IMR-90 (cell line): Measurements from ENCODE around the gene SLC25A33. TPM values are rescaled to one million over a fixed set of nuclear protein-coding genes. Genes with fewer than 3 reads are reported as not detected.

Experiments
- ATAC-seq: fragments of 200-7000 bp; cut with Tn5 transposase; 2 replicates; pipeline ENCODE4 v1.9.1; 2020; ENCODE audit warnings: low read depth, mild to moderate bottlenecking, moderate library complexity
- BruUV-seq: library from RNA; stranded (reverse); fragments of 400-500 nt; replicated peaks from 2 replicates; lab custom pipeline; 2021; lab: Mats Ljungman, UMichigan
- CTCF ChIA-PET: fragments of 300-600 bp; formaldehyde crosslinking; extraction: SDS; loops from one replicate; lab custom pipeline; 2021; ENCODE audit warnings: antibody characterized with exemption; lab: Yijun Ruan, JAX
- POLR2A ChIA-PET: fragments of 300-600 bp; sonication (Branson Sonifier 250); formaldehyde crosslinking; loops from one replicate; lab custom pipeline; 2022; ENCODE audit warnings: antibody characterized with exemption; ENCODE audit not compliant: unreplicated experiment; lab: Charles Lee
- DNase-seq: peaks from one replicate; pipeline ENCODE4 v3.0.0; 2013
- H2AFZ ChIP-seq: replicated peaks from 2 replicates; pipeline ENCODE3; 2013; ENCODE audit warnings: low read length, mild to moderate bottlenecking; ENCODE audit not compliant: poor library complexity
- H2AK5ac ChIP-seq: 2 replicates; pipeline ENCODE4 v1.6.1; 2013; ENCODE audit warnings: low read depth, low read length, inconsistent platforms
- H2AK9ac ChIP-seq: replicated peaks from 2 replicates; pipeline ENCODE3; 2013; ENCODE audit warnings: mild to moderate bottlenecking, low read depth, low read length, moderate library complexity; ENCODE audit not compliant: poor library complexity
- H2BK120ac ChIP-seq: 2 replicates; pipeline ENCODE4 v1.6.1; 2013; ENCODE audit warnings: low read depth, low read length, inconsistent platforms
- H2BK15ac ChIP-seq: 3 replicates; pipeline ENCODE4 v1.6.1; 2013; ENCODE audit warnings: low read depth, low read length, inconsistent platforms
- H2BK20ac ChIP-seq: 2 replicates; pipeline ENCODE4 v1.6.1; 2013; ENCODE audit warnings: low read depth, mild to moderate bottlenecking, inconsistent platforms, low read length, moderate library complexity
- H2BK5ac ChIP-seq: 2 replicates; pipeline ENCODE4 v1.6.1; 2013; ENCODE audit warnings: mild to moderate bottlenecking, low read depth, low read length, inconsistent platforms; ENCODE audit not compliant: poor library complexity, severe bottlenecking
- H3K14ac ChIP-seq: replicated peaks from 2 replicates; pipeline ENCODE4 v1.6.1; 2013; ENCODE audit warnings: low read depth, low read length, inconsistent platforms
- H3K18ac ChIP-seq: 2 replicates; pipeline ENCODE4 v1.6.1; 2013; ENCODE audit warnings: low read depth, low read length, control low read depth
- H3K23ac ChIP-seq: 2 replicates; pipeline ENCODE4 v1.6.1; 2013; ENCODE audit warnings: low read depth, low read length, inconsistent platforms
- H3K27ac ChIP-seq: 2 replicates; pipeline ENCODE4 v1.5.1; 2013; ENCODE audit warnings: mild to moderate bottlenecking, control low read depth, low read length; ENCODE audit not compliant: insufficient read depth
- H3K27me3 ChIP-seq: 2 replicates; pipeline ENCODE4 v1.6.1; 2013; ENCODE audit warnings: low read length; ENCODE audit not compliant: control insufficient read depth, insufficient read depth
- H3K36me3 ChIP-seq: 2 replicates; pipeline ENCODE4 v1.6.1; 2013; ENCODE audit warnings: low read length, mixed read lengths; ENCODE audit not compliant: control insufficient read depth, insufficient read depth
- H3K4ac ChIP-seq: 2 replicates; pipeline ENCODE4 v1.6.1; 2013; ENCODE audit warnings: low read depth, low read length, inconsistent platforms
- H3K4me1 ChIP-seq: 2 replicates; pipeline ENCODE4 v1.6.1; 2013; ENCODE audit warnings: low read length, mixed read lengths; ENCODE audit not compliant: control insufficient read depth, insufficient read depth
- H3K4me2 ChIP-seq: 2 replicates; pipeline ENCODE4 v1.6.1; 2013; ENCODE audit warnings: low read depth, mild to moderate bottlenecking, control low read depth, low read length, moderate library complexity
- H3K4me3 ChIP-seq: 2 replicates; pipeline ENCODE4 v1.5.1; 2013; ENCODE audit warnings: low read depth, mild to moderate bottlenecking, control low read depth, low read length, moderate library complexity; ENCODE audit not compliant: insufficient read depth
- H3K56ac ChIP-seq: 2 replicates; pipeline ENCODE4 v1.6.1; 2013; ENCODE audit warnings: low read length, inconsistent platforms; ENCODE audit not compliant: insufficient read depth; ENCODE audit errors: extremely low read depth
- H3K79me1 ChIP-seq, 2 experiments: 2 replicates each; pipeline ENCODE4 v1.6.1; 2013; ENCODE audit warnings: low read length in 2 of 2, inconsistent platforms in 1 of 2, low read depth in 1 of 2
- H3K9ac ChIP-seq: 2 replicates; pipeline ENCODE4 v1.6.1; 2013; ENCODE audit warnings: low read depth, low read length, control low read depth
- H3K9me1 ChIP-seq: 2 replicates; pipeline ENCODE4 v1.6.1; 2013; ENCODE audit warnings: low read length, inconsistent platforms; ENCODE audit not compliant: insufficient read depth
- H3K9me3 ChIP-seq: 2 replicates; pipeline ENCODE4 v1.6.1; 2013; ENCODE audit warnings: low read length; ENCODE audit not compliant: control insufficient read depth, insufficient read depth
- H4K20me1 ChIP-seq: 2 replicates; pipeline ENCODE4 v1.6.1; 2013; ENCODE audit warnings: low read length, inconsistent platforms; ENCODE audit not compliant: insufficient read depth
- H4K5ac ChIP-seq: 2 replicates; pipeline ENCODE4 v1.6.1; 2013; ENCODE audit warnings: mild to moderate bottlenecking, low read depth, low read length, control low read depth
- H4K8ac ChIP-seq, 2 experiments: 2 replicates each; pipeline ENCODE4 v1.6.1; 2013; ENCODE audit warnings: low read depth in 2 of 2, low read length in 2 of 2, control low read depth in 1 of 2, inconsistent platforms in 1 of 2
- H4K91ac ChIP-seq: 2 replicates; pipeline ENCODE4 v1.6.1; 2013; ENCODE audit warnings: low read depth, low read length, inconsistent platforms; ENCODE audit not compliant: insufficient read depth
- BHLHE40 ChIP-seq: fragments of 150-350 bp; IDR thresholded peaks from 2 replicates; pipeline ENCODE4 v1.6.1; 2016; ENCODE audit warnings: mild to moderate bottlenecking, low read depth, low read length
- FOS ChIP-seq: fragments of 150-350 bp; IDR thresholded peaks from 2 replicates; pipeline ENCODE4 v1.6.1; 2016; ENCODE audit warnings: low read depth, low read length
- RCOR1 ChIP-seq: IDR thresholded peaks from 2 replicates; pipeline ENCODE4 v1.6.1; 2012; ENCODE audit warnings: mild to moderate bottlenecking, low read length, improper control_type of control experiment; ENCODE audit not compliant: insufficient replicate concordance
- WGBS, 2 experiments: methylation state at CpG; one replicate each; pipeline versions ENCODE4 v1.1.5 to v1.1.7; 2013; ENCODE audit warnings: missing lambda C conversion rate in 2 of 2; ENCODE audit not compliant: insufficient read length in 1 of 2; ENCODE audit errors: extremely low coverage in 2 of 2; 5-methylcytosine and 5-hydroxymethylcytosine counted together
- dilution Hi-C: fragments of 300-500 bp; cut with HindIII; formaldehyde crosslinking; loops from one replicate; pipeline ENCODE4 v1.14.3; 2018; ENCODE audit warnings: low sequenced_read_pairs; ENCODE audit not compliant: unreplicated experiment
- in situ Hi-C: fragments of 300-500 bp; cut with MboI; formaldehyde crosslinking; loops from 3 replicates; pipeline ENCODE4 v1.14.3; 2019; ENCODE audit warnings: low sequenced_read_pairs, inconsistent platforms, mixed read lengths
- intact Hi-C: fragments of 100-400 bp; cut with micrococcal nuclease; formaldehyde crosslinking; loops from 2 replicates; pipeline ENCODE4 v1.10.0; 2022
- polyA plus RNA-seq, 3 experiments: library from polyadenylated mRNA; depleted of rRNA; stranded (reverse); fragments of >200 nt; gene quantifications; 2 replicates each; pipeline ENCODE4 v1.2.3, GENCODE V29; 2012; ENCODE audit warnings: low replicate concordance in 1 of 3
- total RNA-seq: library from RNA; depleted of rRNA; stranded (reverse); fragments of >200 nt; gene quantifications from 2 replicates; pipeline ENCODE4 v1.2.3, GENCODE V29; 2012
- TF ChIP-seq, protein P1 (sequence below): conservative IDR thresholded peaks from 2 replicates; pipeline ENCODE4 v1.5.1; 2012; ENCODE audit warnings: mild to moderate bottlenecking, low read depth, low read length, improper control_type of control experiment

SLC25A33 gene
- total and polyA plus RNA-seq, 2 of the 4 experiments (the other 2 are of a cell fraction): 2.5 to 3.0 TPM

DNA sequence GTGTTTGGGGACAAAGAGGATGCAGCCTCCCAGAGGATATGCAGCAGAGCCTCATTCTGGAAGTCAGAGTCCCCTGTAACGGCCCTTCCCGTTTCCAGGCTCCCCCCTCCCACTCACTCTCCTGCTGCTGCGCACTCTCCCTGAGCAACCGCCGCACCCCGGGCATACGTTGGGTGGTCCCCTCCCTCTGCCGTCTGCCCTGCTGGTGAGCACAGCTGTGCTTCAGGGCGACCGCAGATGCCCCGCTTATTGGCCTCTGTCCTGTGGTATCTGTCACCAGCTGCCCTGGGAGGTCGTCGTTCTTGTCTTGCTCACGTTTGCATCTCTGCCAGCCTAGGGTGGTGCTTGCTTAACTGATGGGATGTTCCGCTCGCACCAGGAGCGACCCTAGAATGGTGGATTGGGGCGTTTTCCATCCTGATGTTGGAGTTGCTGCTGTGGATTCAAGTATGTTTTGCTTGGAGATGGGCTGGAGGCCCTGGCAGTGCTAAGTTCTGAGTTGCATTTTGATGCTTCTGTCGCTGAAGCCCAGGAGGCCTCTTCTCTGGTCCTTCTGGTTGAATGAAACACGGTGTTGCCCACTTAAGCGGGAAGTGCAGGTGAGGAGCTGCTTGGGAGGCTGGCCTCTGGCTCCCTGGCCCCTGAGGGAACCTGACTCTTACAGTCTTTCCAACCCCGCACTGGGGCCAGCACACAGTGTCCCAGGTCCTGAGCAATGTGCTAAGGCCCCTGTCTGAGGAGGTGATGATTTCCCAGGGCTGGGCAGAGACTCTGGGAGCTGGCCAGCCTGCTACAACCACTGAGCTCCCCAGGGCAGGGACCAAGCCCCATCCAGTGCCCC, 52.6 kb downstream of the SLC25A33 start:
- intact Hi-C loops: no loop called here
- WGBS, 2 experiments: 74% methylated on average over 13 of the region's 22 CpGs; no CpG with 5 or more reads in 1 of the 2 experiments
- Histone ChIP-seq H3K23ac (no peak overlapping the region), H3K79me1 (peaks cover 21 to 74% of the 10 kb centered on the region in 2 experiments), H3K56ac (no peak overlapping the region), H3K9me1 (peaks cover 21% of the 10 kb centered on the region), H2BK15ac (no peak overlapping the region), H3K4ac (no peak overlapping the region; the same call in 1 of the 2 replicates), H3K4me2 (no peak overlapping the region), H3K27ac (no peak overlapping the region), H3K9ac (no peak overlapping the region), H4K91ac (no peak overlapping the region), H2AK5ac (no peak overlapping the region), H3K9me3 (no peaks in the 10 kb centered on the region), H4K8ac (no peak overlapping the region), H3K4me1 (peaks cover 17% of the 10 kb centered on the region), H3K18ac (no peak overlapping the region), H4K20me1 (peaks cover 44% of the 10 kb centered on the region), H2AFZ (no peak overlapping the region), H2BK20ac (no peak overlapping the region), H3K14ac (no peak overlapping the region), H2BK5ac (no peak overlapping the region), H3K27me3 (no peaks in the 10 kb centered on the region), H2BK120ac (no peak overlapping the region), H3K4me3 (no peak overlapping the region), H2AK9ac (no peak overlapping the region), H3K36me3 (no peaks in the 10 kb centered on the region; the same call in 1 of the 2 replicates), H4K5ac (no peak overlapping the region)
- in situ Hi-C loops: no loop called here
- TF ChIP-seq BHLHE40 (no peak), RCOR1 (no peak), FOS (no peak)
- TF ChIP-seq, protein P1, sequence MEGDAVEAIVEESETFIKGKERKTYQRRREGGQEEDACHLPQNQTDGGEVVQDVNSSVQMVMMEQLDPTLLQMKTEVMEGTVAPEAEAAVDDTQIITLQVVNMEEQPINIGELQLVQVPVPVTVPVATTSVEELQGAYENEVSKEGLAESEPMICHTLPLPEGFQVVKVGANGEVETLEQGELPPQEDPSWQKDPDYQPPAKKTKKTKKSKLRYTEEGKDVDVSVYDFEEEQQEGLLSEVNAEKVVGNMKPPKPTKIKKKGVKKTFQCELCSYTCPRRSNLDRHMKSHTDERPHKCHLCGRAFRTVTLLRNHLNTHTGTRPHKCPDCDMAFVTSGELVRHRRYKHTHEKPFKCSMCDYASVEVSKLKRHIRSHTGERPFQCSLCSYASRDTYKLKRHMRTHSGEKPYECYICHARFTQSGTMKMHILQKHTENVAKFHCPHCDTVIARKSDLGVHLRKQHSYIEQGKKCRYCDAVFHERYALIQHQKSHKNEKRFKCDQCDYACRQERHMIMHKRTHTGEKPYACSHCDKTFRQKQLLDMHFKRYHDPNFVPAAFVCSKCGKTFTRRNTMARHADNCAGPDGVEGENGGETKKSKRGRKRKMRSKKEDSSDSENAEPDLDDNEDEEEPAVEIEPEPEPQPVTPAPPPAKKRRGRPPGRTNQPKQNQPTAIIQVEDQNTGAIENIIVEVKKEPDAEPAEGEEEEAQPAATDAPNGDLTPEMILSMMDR: no peak
- dilution Hi-C loops: no loop called here
- ChIA-PET POLR2A (no interaction called here), CTCF (interaction anchor here (1.6 kb wide), 1 partner anchor 24 kb away, joined by 5 read pairs; no protein-coding TSS in a partner anchor)
- DNase-seq (no peak), ATAC-seq (no peak)
- no TSS peak for BruUV-seq
